ENCODE results near the gene IPO8.

DNA sequence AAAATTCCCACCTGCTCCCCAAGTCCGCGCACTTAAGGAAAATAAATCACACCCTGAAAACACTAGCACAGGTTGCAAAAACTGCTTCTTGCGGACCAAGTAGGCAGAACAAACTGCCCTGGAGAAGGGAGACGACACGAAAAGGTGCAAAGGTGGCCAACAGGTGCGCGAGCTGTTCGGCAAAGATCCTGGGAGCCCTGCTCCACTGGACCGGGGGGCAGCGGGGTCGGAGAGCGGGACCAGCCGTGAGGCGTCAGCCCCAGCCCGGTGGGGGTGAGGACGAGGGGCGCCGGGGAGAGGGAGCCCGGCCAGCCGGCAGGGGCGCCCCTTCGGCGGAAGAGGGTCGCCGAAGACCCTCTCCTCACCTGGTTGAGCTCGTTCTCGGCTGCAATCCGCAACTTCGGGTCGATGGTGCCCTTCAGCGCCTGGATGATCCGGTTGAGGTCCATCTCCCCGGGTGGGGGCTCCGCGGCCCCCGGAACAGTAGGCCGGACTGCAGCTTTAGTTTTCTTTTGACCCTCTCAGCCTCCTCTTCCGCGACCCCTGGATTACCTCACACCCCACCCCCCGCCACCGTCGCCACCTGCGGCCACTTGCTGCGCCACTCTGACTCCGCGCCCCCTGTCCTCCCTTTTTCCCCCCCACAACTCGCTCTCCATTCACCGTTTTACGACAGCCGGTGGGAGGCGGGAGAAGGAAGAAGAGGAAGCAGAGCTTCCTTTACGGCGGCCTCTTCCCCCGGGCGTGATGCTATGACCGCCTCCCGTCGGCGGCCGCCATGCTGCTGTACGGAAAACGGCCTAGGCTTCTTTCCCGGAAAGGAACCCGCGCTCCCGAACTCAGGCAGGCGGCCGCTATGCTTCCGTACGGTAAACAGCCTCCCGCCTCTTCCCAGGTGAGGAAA is at the start of gene IPO8:
- no peak for TF ChIP-seq CTCF (IDR thresholded peaks at IDR 0.05)
- TF ChIP-seq POLR2A (IDR thresholded peaks at IDR 0.05), result no peak
- peak in 1 of 3 donors; percentile 39 for TF ChIP-seq POLR2AphosphoS5 (IDR thresholded peaks at IDR 0.05)
- TF ChIP-seq EP300 (IDR thresholded peaks at IDR 0.05), result no peak
